ENCODE results near the gene TFDP2. TPM values are rescaled to one million over a fixed set of nuclear protein-coding genes. Genes with fewer than 3 reads are reported as not detected.

Gene TFDP2
- total and polyA plus RNA-seq, 9 of the 15 experiments (the other 6 are each of a cell fraction or from before 2014, with no cell fraction given), result 95.6 to 179 (median 126) TPM

GRCh38 chr3:141905129-141905528 lies 244.2 kb downstream of the TFDP2 start:
- TF ChIP-seq, protein P1, sequence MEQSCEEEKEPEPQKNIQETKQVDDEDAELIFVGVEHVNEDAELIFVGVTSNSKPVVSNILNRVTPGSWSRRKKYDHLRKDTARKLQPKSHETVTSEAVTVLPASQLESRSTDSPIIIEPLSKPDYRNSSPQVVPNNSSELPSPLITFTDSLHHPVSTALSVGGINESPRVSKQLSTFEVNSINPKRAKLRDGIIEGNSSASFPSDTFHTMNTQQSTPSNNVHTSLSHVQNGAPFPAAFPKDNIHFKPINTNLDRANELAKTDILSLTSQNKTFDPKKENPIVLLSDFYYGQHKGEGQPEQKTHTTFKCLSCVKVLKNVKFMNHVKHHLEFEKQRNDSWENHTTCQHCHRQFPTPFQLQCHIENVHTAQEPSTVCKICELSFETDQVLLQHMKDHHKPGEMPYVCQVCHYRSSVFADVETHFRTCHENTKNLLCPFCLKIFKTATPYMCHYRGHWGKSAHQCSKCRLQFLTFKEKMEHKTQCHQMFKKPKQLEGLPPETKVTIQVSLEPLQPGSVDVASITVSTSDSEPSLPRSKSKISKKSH (CRISPR knock-in tag; IDR thresholded peaks at IDR 0.05), result no peak
- TF ChIP-seq JUN (IDR thresholded peaks at IDR 0.05; ENCODE audit: borderline replicate concordance, low read depth, low read length) (no peak), JUN (CRISPR knock-in tag; IDR thresholded peaks at IDR 0.05; ENCODE audit: borderline replicate concordance) (no peak), ZNF274 (IDR thresholded peaks at IDR 0.05; ENCODE audit: borderline replicate concordance, low read depth, low read length) (no peak), MXI1 (IDR thresholded peaks at IDR 0.05; ENCODE audit: low read depth, low read length) (no peak), DACH1 (IDR thresholded peaks at IDR 0.05; ENCODE audit: partially characterized antibody) (no peak), JUND (IDR thresholded peaks at IDR 0.05; ENCODE audit: borderline replicate concordance, low read depth, low read length) (no peak), JUND (tag; IDR thresholded peaks at IDR 0.05; ENCODE audit: borderline replicate concordance, low read depth, low read length) (no peak), IRF2 (CRISPR knock-in tag; IDR thresholded peaks at IDR 0.05) (no peak), MAFF (IDR thresholded peaks at IDR 0.05; ENCODE audit: low read length) (no peak), HMGXB4 (CRISPR knock-in tag; IDR thresholded peaks at IDR 0.05) (no peak), ARID2 (IDR thresholded peaks at IDR 0.05) (no peak)
- TF ChIP-seq, protein P2, sequence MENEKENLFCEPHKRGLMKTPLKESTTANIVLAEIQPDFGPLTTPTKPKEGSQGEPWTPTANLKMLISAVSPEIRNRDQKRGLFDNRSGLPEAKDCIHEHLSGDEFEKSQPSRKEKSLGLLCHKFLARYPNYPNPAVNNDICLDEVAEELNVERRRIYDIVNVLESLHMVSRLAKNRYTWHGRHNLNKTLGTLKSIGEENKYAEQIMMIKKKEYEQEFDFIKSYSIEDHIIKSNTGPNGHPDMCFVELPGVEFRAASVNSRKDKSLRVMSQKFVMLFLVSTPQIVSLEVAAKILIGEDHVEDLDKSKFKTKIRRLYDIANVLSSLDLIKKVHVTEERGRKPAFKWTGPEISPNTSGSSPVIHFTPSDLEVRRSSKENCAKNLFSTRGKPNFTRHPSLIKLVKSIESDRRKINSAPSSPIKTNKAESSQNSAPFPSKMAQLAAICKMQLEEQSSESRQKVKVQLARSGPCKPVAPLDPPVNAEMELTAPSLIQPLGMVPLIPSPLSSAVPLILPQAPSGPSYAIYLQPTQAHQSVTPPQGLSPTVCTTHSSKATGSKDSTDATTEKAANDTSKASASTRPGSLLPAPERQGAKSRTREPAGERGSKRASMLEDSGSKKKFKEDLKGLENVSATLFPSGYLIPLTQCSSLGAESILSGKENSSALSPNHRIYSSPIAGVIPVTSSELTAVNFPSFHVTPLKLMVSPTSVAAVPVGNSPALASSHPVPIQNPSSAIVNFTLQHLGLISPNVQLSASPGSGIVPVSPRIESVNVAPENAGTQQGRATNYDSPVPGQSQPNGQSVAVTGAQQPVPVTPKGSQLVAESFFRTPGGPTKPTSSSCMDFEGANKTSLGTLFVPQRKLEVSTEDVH (IDR thresholded peaks at IDR 0.05; ENCODE audit: low read depth, partially characterized antibody), result no peak
- no TSS peak for BruUV-seq (replicated peaks)
- H3K36me3 ChIP-seq (ENCODE audit: control insufficient read depth, insufficient read depth, low read length), result peaks cover 75% of the 10 kb centered on the region
- H3K27me3 ChIP-seq (ENCODE audit: control insufficient read depth in 2 of 2, insufficient read depth in 2 of 2, low read length in 2 of 2), result no peaks in the 10 kb centered on the region
- H3K9me1 ChIP-seq (ENCODE audit: control insufficient read depth, insufficient read depth, low read length), result no peaks in the 10 kb centered on the region
- H2AFZ ChIP-seq (ENCODE audit: low read depth, low read length), result no peak overlapping the region
- ATAC-seq (no peak), DNase-seq (ENCODE audit: extremely low read depth in 1 of 4, low spot score in 3 of 4) (no peak), FAIRE-seq (no peak)
- H3K9ac ChIP-seq (ENCODE audit: insufficient read depth in 1 of 2, low read depth in 2 of 2, low read length in 2 of 2), result no peak overlapping the region
- no peaks in the 10 kb centered on the region for H3K9me3 ChIP-seq (replicated peaks; ENCODE audit: control insufficient read depth, insufficient read depth, low read depth, low read length)
- no peaks in the 10 kb centered on the region; a peak in 1 of 5 replicates for H3K4me1 ChIP-seq (replicated peaks in 1 of 2; ENCODE audit: control insufficient read depth in 2 of 2, insufficient read depth in 2 of 2, low read length in 2 of 2)
- POLR2A ChIA-PET, result no interaction called here
- in situ Hi-C loops (cut with MboI) (loop anchor here (10.0 kb wide), 1 partner anchor 320 kb away; no protein-coding TSS in a partner anchor), intact Hi-C loops (cut with micrococcal nuclease) (no loop called here)
- no peak overlapping the region for H3K4me2 ChIP-seq (ENCODE audit: insufficient read depth, low read length)
- CTCF ChIA-PET (ENCODE audit: low intra/inter-chr PET ratio), result no interaction called here
- WGBS (ENCODE audit: insufficient coverage, low coverage, missing lambda C conversion rate), result 85% methylated on average over 2 of the region's 2 CpGs
- H3K79me2 ChIP-seq (ENCODE audit: control insufficient read depth, insufficient read depth, low read length), result peaks cover 33% of the 10 kb centered on the region
- no peaks in the 10 kb centered on the region for H4K20me1 ChIP-seq (replicated peaks; ENCODE audit: control insufficient read depth, insufficient read depth, low read length)
- H3K27ac ChIP-seq (ENCODE audit: extremely low read depth, low read depth, low read length), result no peak overlapping the region
- no peak overlapping the region for H3K4me3 ChIP-seq

All from K562 (cell line).